Smooth muscle cell (in vitro differentiated cells): ENCODE results near the gene CCDC148. TPM values are rescaled to one million over a fixed set of nuclear protein-coding genes. Genes with fewer than 3 reads are reported as not detected.

ENCODE experiments used
- DNase-seq: peaks from one replicate; lab custom pipeline; 2025; ENCODE audit not compliant: unreplicated experiment; lab: John Stamatoyannopoulos, UW
- H2AFZ ChIP-seq: fragments of 200-600 bp; sonication (generic); 2 replicates; pipeline ENCODE4 v1.6.0; 2016; ENCODE audit warnings: antibody characterized with exemption, low read depth, mild to moderate bottlenecking
- H3F3A ChIP-seq: fragments of 200-600 bp; sonication (generic); 2 replicates; pipeline ENCODE4 v1.6.0; 2017; ENCODE audit warnings: antibody characterized with exemption, low read depth
- H3K27ac ChIP-seq: fragments of 200-600 bp; sonication (generic); 2 replicates; pipeline ENCODE4 v1.5.1; 2016; ENCODE audit warnings: low read depth, mild to moderate bottlenecking
- H3K27me3 ChIP-seq: fragments of 200-600 bp; sonication (generic); 2 replicates; pipeline ENCODE4 v1.6.1; 2016; ENCODE audit warnings: low read depth, mild to moderate bottlenecking
- H3K36me3 ChIP-seq: fragments of 200-600 bp; sonication (generic); 2 replicates; pipeline ENCODE4 v1.5.1; 2016; ENCODE audit warnings: low read depth
- H3K4me1 ChIP-seq: fragments of 200-600 bp; sonication (generic); 2 replicates; pipeline ENCODE4 v1.5.1; 2016; ENCODE audit warnings: low read depth
- H3K4me2 ChIP-seq: fragments of 200-600 bp; sonication (generic); 2 replicates; pipeline ENCODE4 v1.6.0; 2016; ENCODE audit warnings: mild to moderate bottlenecking
- H3K4me3 ChIP-seq: fragments of 200-600 bp; sonication (generic); 2 replicates; pipeline ENCODE4 v1.5.1; 2016; ENCODE audit warnings: mild to moderate bottlenecking
- H3K79me2 ChIP-seq: fragments of 200-600 bp; sonication (generic); 2 replicates; pipeline ENCODE4 v1.6.0; 2016; ENCODE audit warnings: low read depth, mild to moderate bottlenecking
- H3K9ac ChIP-seq: fragments of 200-600 bp; sonication (generic); 2 replicates; pipeline ENCODE4 v1.6.0; 2016; ENCODE audit warnings: low read depth
- H3K9me3 ChIP-seq: fragments of 200-600 bp; sonication (generic); replicated peaks from 2 replicates; pipeline ENCODE4 v1.5.1; 2016; ENCODE audit warnings: low read depth
- H4K20me1 ChIP-seq: fragments of 200-600 bp; sonication (generic); 2 replicates; pipeline ENCODE4 v1.6.0; 2016; ENCODE audit warnings: low read depth
- CTCF ChIP-seq: fragments of 200-600 bp; sonication (generic); IDR thresholded peaks from 2 replicates; pipeline ENCODE4 v1.5.1; 2017; ENCODE audit warnings: borderline replicate concordance, mild to moderate bottlenecking, antibody characterized with exemption; ENCODE audit not compliant: insufficient read depth, poor library complexity, severe bottlenecking
- WGBS: methylation state at CpG from one replicate; pipeline ENCODE4 v1.1.7; 2016; ENCODE audit warnings: low lambda C conversion rate; 5-methylcytosine and 5-hydroxymethylcytosine counted together
- polyA plus RNA-seq: library from polyadenylated mRNA; unstranded; fragments of >200 nt; fragmentation: Nextera tagmentation; extraction: Ambion mirVana; gene quantifications from 2 replicates; pipeline ENCODE4 v1.2.1, GENCODE V29; 2016
- total RNA-seq: library from RNA; depleted of rRNA; stranded (reverse); fragments of >200 nt; gene quantifications from 2 replicates; pipeline ENCODE4 v1.2.3, GENCODE V29; 2014

The CCDC148 gene
- total and polyA plus RNA-seq, 2 experiments from 2014 or later: 0.09 TPM; not detected in 1

- no peaks in the 10 kb centered on the region for H3K79me2 ChIP-seq
- WGBS: 75% methylated on average over 2 of the region's 2 CpGs
- no peak overlapping the region for H2AFZ ChIP-seq
- H3K27ac ChIP-seq: no peak overlapping the region
- H3K36me3 ChIP-seq: no peaks in the 10 kb centered on the region
- H3K9me3 ChIP-seq: no peaks in the 10 kb centered on the region
- H4K20me1 ChIP-seq: no peaks in the 10 kb centered on the region
- no peaks in the 10 kb centered on the region for H3K27me3 ChIP-seq
- DNase-seq: no peak
- H3F3A ChIP-seq: no peaks in the 10 kb centered on the region
- H3K4me2 ChIP-seq: no peak overlapping the region
- no peak overlapping the region for H3K9ac ChIP-seq
- no peak for TF ChIP-seq CTCF
- no peaks in the 10 kb centered on the region for H3K4me1 ChIP-seq
- H3K4me3 ChIP-seq: no peak overlapping the region
Measured at GRCh38 chr2:158181171-158181570, 275.4 kb downstream of the CCDC148 start.

- no peaks in the 10 kb centered on the region for H3K4me1 ChIP-seq
- H3K9me3 ChIP-seq: no peaks in the 10 kb centered on the region
- H3K27ac ChIP-seq: no peak overlapping the region
- peak; percentile 39 for TF ChIP-seq CTCF
- no peak overlapping the region for H2AFZ ChIP-seq
- 69% methylated on average over 2 of the region's 2 CpGs for WGBS
- H3K79me2 ChIP-seq: no peaks in the 10 kb centered on the region
- H3K9ac ChIP-seq: no peak overlapping the region
- no peaks in the 10 kb centered on the region for H3K36me3 ChIP-seq
- H4K20me1 ChIP-seq: no peaks in the 10 kb centered on the region
- no peaks in the 10 kb centered on the region for H3K27me3 ChIP-seq
- no peak for DNase-seq
- no peak overlapping the region for H3K4me2 ChIP-seq
- H3F3A ChIP-seq: no peaks in the 10 kb centered on the region
- H3K4me3 ChIP-seq: no peak overlapping the region
Measured at GRCh38 chr2:158179660-158180059, 276.9 kb downstream of the CCDC148 start.

- no peak overlapping the region for H3K9ac ChIP-seq
- no peaks in the 10 kb centered on the region for H3F3A ChIP-seq
- no peak overlapping the region for H3K27ac ChIP-seq
- TF ChIP-seq CTCF: no peak
- H3K4me1 ChIP-seq: no peaks in the 10 kb centered on the region
- H2AFZ ChIP-seq: no peak overlapping the region
- no peak overlapping the region for H3K4me2 ChIP-seq
- no peaks in the 10 kb centered on the region for H3K79me2 ChIP-seq
- DNase-seq: no peak
- 86% methylated on average over 3 of the region's 3 CpGs for whole genome bisulfite sequencing
- no peaks in the 10 kb centered on the region for H3K27me3 ChIP-seq
- H3K4me3 ChIP-seq: no peak overlapping the region
- H3K36me3 ChIP-seq: no peaks in the 10 kb centered on the region
- H4K20me1 ChIP-seq: no peaks in the 10 kb centered on the region
- no peaks in the 10 kb centered on the region for H3K9me3 ChIP-seq
Measured at GRCh38 chr2:158178646-158179045, 277.9 kb downstream of the CCDC148 start.

- Histone ChIP-seq H3K4me2 (no peak overlapping the region), H3K9ac (no peak overlapping the region), H3K79me2 (no peaks in the 10 kb centered on the region), H3K4me3 (no peak overlapping the region), H3K36me3 (no peaks in the 10 kb centered on the region), H3K9me3 (no peaks in the 10 kb centered on the region), H3K27ac (no peak overlapping the region), H3F3A (no peaks in the 10 kb centered on the region), H4K20me1 (no peaks in the 10 kb centered on the region), H2AFZ (no peak overlapping the region), H3K4me1 (no peaks in the 10 kb centered on the region), H3K27me3 (no peaks in the 10 kb centered on the region)
- DNase-seq: no peak
- WGBS: 92% methylated on average over 5 of the region's 5 CpGs
- no peak for TF ChIP-seq CTCF
Measured at GRCh38 chr2:158174956-158175355, 281.6 kb downstream of the CCDC148 start.
